Measurements from ENCODE around the gene COL6A1.

Gene COL6A1

GRCh38 chr21:46017148-46017547, 35.6 kb downstream of the COL6A1 start:
- Histone ChIP-seq H3K36me3 (ENCODE audit: control insufficient read depth, insufficient read depth, low read length) (no peaks in the 10 kb centered on the region), H3K4me2 (ENCODE audit: low read length) (no peak overlapping the region), H2AFZ (no peak overlapping the region), H3K4me3 (ENCODE audit: low read depth, low read length) (no peak overlapping the region), H3K79me2 (no peaks in the 10 kb centered on the region), H3K27ac (no peak overlapping the region), H3K4me1 (no peaks in the 10 kb centered on the region), H3K9ac (no peak overlapping the region), H3K9me3 (ENCODE audit: control insufficient read depth, low read length) (no peaks in the 10 kb centered on the region), H3K27me3 (ENCODE audit: control insufficient read depth, insufficient read depth, low read length) (no peaks in the 10 kb centered on the region)
- TF ChIP-seq CTCF (IDR thresholded peaks at IDR 0.05) = no peak

GRCh38 chr21:46017695-46018094, 36.1 kb downstream of the COL6A1 start:
- Histone ChIP-seq H3K9me3 (ENCODE audit: control insufficient read depth, low read length) (no peaks in the 10 kb centered on the region), H2AFZ (no peak overlapping the region), H3K4me2 (ENCODE audit: low read length) (no peak overlapping the region), H3K4me1 (no peaks in the 10 kb centered on the region), H3K9ac (no peak overlapping the region), H3K79me2 (no peaks in the 10 kb centered on the region), H3K27ac (no peak overlapping the region), H3K36me3 (ENCODE audit: control insufficient read depth, insufficient read depth, low read length) (no peaks in the 10 kb centered on the region), H3K4me3 (ENCODE audit: low read depth, low read length) (no peak overlapping the region), H3K27me3 (ENCODE audit: control insufficient read depth, insufficient read depth, low read length) (no peaks in the 10 kb centered on the region)
- TF ChIP-seq CTCF (IDR thresholded peaks at IDR 0.05) = no peak

GRCh38 chr21:46018615-46019014, 37.0 kb downstream of the COL6A1 start:
- no peak for TF ChIP-seq CTCF (IDR thresholded peaks at IDR 0.05)
- Histone ChIP-seq H3K4me1 (no peaks in the 10 kb centered on the region), H3K4me2 (ENCODE audit: low read length) (no peak overlapping the region), H3K79me2 (no peaks in the 10 kb centered on the region), H3K4me3 (ENCODE audit: low read depth, low read length) (no peak overlapping the region), H3K27me3 (ENCODE audit: control insufficient read depth, insufficient read depth, low read length) (no peaks in the 10 kb centered on the region), H3K36me3 (ENCODE audit: control insufficient read depth, insufficient read depth, low read length) (no peaks in the 10 kb centered on the region), H3K27ac (no peak overlapping the region), H3K9ac (no peak overlapping the region), H2AFZ (no peak overlapping the region), H3K9me3 (ENCODE audit: control insufficient read depth, low read length) (no peaks in the 10 kb centered on the region)

GRCh38 chr21:46020581-46020980, 39.0 kb downstream of the COL6A1 start:
- H3K79me2 ChIP-seq = no peaks in the 10 kb centered on the region
- no peaks in the 10 kb centered on the region for H3K36me3 ChIP-seq (ENCODE audit: control insufficient read depth, insufficient read depth, low read length)
- H3K4me2 ChIP-seq (ENCODE audit: low read length) = no peak overlapping the region
- TF ChIP-seq CTCF (IDR thresholded peaks at IDR 0.05) = no peak
- H3K27ac ChIP-seq = no peak overlapping the region
- no peak overlapping the region for H2AFZ ChIP-seq
- no peak overlapping the region for H3K9ac ChIP-seq
- no peak overlapping the region for H3K4me3 ChIP-seq (ENCODE audit: low read depth, low read length)
- H3K4me1 ChIP-seq = no peaks in the 10 kb centered on the region
- no peaks in the 10 kb centered on the region for H3K9me3 ChIP-seq (ENCODE audit: control insufficient read depth, low read length)
- H3K27me3 ChIP-seq (ENCODE audit: control insufficient read depth, insufficient read depth, low read length) = no peaks in the 10 kb centered on the region

- H3K36me3 ChIP-seq (ENCODE audit: control insufficient read depth, insufficient read depth, low read length) = no peaks in the 10 kb centered on the region
- H3K9me3 ChIP-seq (ENCODE audit: control insufficient read depth, low read length) = no peaks in the 10 kb centered on the region
- H3K27ac ChIP-seq = no peak overlapping the region
- H3K27me3 ChIP-seq (ENCODE audit: control insufficient read depth, insufficient read depth, low read length) = no peaks in the 10 kb centered on the region
- H3K4me2 ChIP-seq (ENCODE audit: low read length) = no peak overlapping the region
- H2AFZ ChIP-seq = no peak overlapping the region
- H3K9ac ChIP-seq = no peak overlapping the region
- H3K79me2 ChIP-seq = no peaks in the 10 kb centered on the region
- TF ChIP-seq CTCF (IDR thresholded peaks at IDR 0.05) = no peak
- H3K4me1 ChIP-seq = no peaks in the 10 kb centered on the region
- no peak overlapping the region for H3K4me3 ChIP-seq (ENCODE audit: low read depth, low read length)
These were observed 39.8 kb downstream of the COL6A1 start for GRCh38 chr21:46021398-46021797.
